ENCODE results near the gene GRIK4. TPM values are rescaled to one million over a fixed set of nuclear protein-coding genes. Genes with fewer than 3 reads are reported as not detected.

GRIK4 gene
- polyA plus RNA-seq, 1 of the 3 experiments (the other 2 are of a cell fraction), result 0.03 TPM

DNA sequence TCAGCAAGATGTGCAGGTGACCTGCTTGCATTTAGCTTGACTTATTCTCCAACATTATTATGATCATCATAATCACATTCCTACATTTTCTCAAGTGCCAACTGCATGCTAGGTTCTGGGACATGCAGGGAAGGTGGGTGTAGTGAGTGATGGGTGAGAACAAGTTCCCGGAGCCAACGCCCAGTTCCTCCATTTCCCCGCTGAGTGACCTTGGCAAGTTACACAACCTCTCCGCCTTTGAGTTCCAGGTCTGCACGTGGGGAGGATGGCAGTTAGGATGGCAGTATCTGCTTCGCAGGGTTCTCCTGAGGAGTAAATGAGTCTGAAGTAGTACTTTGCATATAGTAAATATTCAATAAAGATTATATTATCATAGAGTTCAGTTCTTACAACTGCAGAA is 140.3 kb downstream of the GRIK4 start (continued):
- TF ChIP-seq, protein P1, sequence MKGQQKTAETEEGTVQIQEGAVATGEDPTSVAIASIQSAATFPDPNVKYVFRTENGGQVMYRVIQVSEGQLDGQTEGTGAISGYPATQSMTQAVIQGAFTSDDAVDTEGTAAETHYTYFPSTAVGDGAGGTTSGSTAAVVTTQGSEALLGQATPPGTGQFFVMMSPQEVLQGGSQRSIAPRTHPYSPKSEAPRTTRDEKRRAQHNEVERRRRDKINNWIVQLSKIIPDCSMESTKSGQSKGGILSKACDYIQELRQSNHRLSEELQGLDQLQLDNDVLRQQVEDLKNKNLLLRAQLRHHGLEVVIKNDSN (IDR thresholded peaks at IDR 0.05; ENCODE audit: borderline replicate concordance, low read depth), result no peak
- TF ChIP-seq, protein P2, sequence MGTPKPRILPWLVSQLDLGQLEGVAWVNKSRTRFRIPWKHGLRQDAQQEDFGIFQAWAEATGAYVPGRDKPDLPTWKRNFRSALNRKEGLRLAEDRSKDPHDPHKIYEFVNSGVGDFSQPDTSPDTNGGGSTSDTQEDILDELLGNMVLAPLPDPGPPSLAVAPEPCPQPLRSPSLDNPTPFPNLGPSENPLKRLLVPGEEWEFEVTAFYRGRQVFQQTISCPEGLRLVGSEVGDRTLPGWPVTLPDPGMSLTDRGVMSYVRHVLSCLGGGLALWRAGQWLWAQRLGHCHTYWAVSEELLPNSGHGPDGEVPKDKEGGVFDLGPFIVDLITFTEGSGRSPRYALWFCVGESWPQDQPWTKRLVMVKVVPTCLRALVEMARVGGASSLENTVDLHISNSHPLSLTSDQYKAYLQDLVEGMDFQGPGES (IDR thresholded peaks at IDR 0.05; ENCODE audit: low read depth, low read length), result no peak
- TF ChIP-seq GABPA (IDR thresholded peaks at IDR 0.05; ENCODE audit: low read depth) (no peak), GATA2 (CRISPR knock-in tag; IDR thresholded peaks at IDR 0.05) (no peak), RFX5 (IDR thresholded peaks at IDR 0.05; ENCODE audit: low read length) (no peak), TAF1 (IDR thresholded peaks at IDR 0.05; ENCODE audit: borderline replicate concordance, low read depth, low read length) (no peak), CHD2 (IDR thresholded peaks at IDR 0.05; ENCODE audit: low read length, partially characterized antibody) (no peak), EP300 (IDR thresholded peaks at IDR 0.05; ENCODE audit: borderline replicate concordance in 1 of 2, low read depth in 1 of 2, low read length in 1 of 2) (no peak)
- TF ChIP-seq, protein P3, sequence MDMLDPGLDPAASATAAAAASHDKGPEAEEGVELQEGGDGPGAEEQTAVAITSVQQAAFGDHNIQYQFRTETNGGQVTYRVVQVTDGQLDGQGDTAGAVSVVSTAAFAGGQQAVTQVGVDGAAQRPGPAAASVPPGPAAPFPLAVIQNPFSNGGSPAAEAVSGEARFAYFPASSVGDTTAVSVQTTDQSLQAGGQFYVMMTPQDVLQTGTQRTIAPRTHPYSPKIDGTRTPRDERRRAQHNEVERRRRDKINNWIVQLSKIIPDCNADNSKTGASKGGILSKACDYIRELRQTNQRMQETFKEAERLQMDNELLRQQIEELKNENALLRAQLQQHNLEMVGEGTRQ (IDR thresholded peaks at IDR 0.05; ENCODE audit: borderline replicate concordance, low read depth, low read length), result no peak

DNA sequence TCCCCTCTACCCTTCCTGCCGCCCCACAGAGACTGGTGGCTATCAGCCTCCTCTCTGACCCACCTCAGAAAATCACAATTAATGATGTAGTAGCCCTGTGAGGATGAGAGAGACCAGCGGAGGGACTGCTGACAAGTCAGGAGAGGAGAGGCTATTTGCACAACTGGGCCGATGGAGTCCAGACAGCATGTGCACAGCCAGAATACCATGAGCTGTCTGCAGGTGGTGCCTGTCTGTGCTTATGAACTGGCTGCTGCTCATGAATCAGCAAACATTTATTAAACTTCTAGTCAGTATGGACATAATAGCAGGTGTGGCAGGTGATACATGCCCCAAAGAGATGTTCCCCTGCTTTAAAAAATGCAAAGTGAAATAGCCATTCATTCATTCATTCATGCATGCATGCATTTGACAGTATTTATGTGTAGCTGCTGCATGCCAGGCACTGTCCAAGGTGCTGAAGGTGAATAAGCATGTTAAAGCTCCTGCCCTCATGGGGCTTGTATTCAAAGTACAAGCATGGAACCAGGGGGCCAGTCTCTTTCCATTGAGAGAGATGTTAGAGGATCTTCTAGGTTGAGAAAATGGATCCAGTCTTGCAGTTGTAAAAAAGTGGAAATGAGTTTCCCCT is 141.3 kb downstream of the GRIK4 start:
- H3K36me3 ChIP-seq (replicated peaks in 1 of 2; ENCODE audit: control insufficient read depth in 1 of 2, insufficient read depth in 2 of 2, low read length in 1 of 2), result no peaks in the 10 kb centered on the region
- H3K4me2 ChIP-seq, result no peak overlapping the region
- H3K79me2 ChIP-seq (ENCODE audit: insufficient read depth), result no peaks in the 10 kb centered on the region
- POLR2A ChIA-PET, result no interaction called here
- H3K4me1 ChIP-seq (ENCODE audit: control insufficient read depth in 1 of 2, insufficient read depth in 2 of 2, low read depth in 1 of 2, low read length in 1 of 2), result peaks cover 0 to 8% of the 10 kb centered on the region in 2 experiments; a peak in 1 of 4 replicates
- CTCF ChIA-PET, result interaction anchor here (0.9 to 1.2 kb wide), 3 partner anchors 9 to 140 kb away, joined by 3 to 4 read pairs (median 3); no protein-coding TSS in a partner anchor
- no peaks in the 10 kb centered on the region for H3K9me3 ChIP-seq
- no peak for DNase-seq
- H3K27ac ChIP-seq (ENCODE audit: low read depth in 2 of 2, low read length in 1 of 2), result no peak overlapping the region
- no peaks in the 10 kb centered on the region for H3K9me2 ChIP-seq
- no peaks in the 10 kb centered on the region for H3K27me3 ChIP-seq (ENCODE audit: insufficient read depth)
- H3F3A ChIP-seq (replicated peaks; ENCODE audit: insufficient read depth), result no peaks in the 10 kb centered on the region
- H3K9ac ChIP-seq, result no peak overlapping the region
- no peak overlapping the region for H2AFZ ChIP-seq (ENCODE audit: low read depth)
- no peak overlapping the region for H3K4me3 ChIP-seq (ENCODE audit: low read depth in 2 of 2, low read length in 1 of 2)
- TF ChIP-seq, protein P4, sequence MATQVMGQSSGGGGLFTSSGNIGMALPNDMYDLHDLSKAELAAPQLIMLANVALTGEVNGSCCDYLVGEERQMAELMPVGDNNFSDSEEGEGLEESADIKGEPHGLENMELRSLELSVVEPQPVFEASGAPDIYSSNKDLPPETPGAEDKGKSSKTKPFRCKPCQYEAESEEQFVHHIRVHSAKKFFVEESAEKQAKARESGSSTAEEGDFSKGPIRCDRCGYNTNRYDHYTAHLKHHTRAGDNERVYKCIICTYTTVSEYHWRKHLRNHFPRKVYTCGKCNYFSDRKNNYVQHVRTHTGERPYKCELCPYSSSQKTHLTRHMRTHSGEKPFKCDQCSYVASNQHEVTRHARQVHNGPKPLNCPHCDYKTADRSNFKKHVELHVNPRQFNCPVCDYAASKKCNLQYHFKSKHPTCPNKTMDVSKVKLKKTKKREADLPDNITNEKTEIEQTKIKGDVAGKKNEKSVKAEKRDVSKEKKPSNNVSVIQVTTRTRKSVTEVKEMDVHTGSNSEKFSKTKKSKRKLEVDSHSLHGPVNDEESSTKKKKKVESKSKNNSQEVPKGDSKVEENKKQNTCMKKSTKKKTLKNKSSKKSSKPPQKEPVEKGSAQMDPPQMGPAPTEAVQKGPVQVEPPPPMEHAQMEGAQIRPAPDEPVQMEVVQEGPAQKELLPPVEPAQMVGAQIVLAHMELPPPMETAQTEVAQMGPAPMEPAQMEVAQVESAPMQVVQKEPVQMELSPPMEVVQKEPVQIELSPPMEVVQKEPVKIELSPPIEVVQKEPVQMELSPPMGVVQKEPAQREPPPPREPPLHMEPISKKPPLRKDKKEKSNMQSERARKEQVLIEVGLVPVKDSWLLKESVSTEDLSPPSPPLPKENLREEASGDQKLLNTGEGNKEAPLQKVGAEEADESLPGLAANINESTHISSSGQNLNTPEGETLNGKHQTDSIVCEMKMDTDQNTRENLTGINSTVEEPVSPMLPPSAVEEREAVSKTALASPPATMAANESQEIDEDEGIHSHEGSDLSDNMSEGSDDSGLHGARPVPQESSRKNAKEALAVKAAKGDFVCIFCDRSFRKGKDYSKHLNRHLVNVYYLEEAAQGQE (IDR thresholded peaks at IDR 0.05; ENCODE audit: low read depth, low read length), result peak; percentile 93
- TF ChIP-seq, protein P3 (IDR thresholded peaks at IDR 0.05; ENCODE audit: borderline replicate concordance, low read depth, low read length), result no peak
- TF ChIP-seq RXRA (IDR thresholded peaks at IDR 0.05; ENCODE audit: borderline replicate concordance, low read depth), result no peak
- TF ChIP-seq, protein P5, sequence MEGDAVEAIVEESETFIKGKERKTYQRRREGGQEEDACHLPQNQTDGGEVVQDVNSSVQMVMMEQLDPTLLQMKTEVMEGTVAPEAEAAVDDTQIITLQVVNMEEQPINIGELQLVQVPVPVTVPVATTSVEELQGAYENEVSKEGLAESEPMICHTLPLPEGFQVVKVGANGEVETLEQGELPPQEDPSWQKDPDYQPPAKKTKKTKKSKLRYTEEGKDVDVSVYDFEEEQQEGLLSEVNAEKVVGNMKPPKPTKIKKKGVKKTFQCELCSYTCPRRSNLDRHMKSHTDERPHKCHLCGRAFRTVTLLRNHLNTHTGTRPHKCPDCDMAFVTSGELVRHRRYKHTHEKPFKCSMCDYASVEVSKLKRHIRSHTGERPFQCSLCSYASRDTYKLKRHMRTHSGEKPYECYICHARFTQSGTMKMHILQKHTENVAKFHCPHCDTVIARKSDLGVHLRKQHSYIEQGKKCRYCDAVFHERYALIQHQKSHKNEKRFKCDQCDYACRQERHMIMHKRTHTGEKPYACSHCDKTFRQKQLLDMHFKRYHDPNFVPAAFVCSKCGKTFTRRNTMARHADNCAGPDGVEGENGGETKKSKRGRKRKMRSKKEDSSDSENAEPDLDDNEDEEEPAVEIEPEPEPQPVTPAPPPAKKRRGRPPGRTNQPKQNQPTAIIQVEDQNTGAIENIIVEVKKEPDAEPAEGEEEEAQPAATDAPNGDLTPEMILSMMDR (IDR thresholded peaks at IDR 0.05), result no peak
- WGBS (ENCODE audit: low lambda C conversion rate), result 40% methylated on average over 2 of the region's 3 CpGs
- H4K20me1 ChIP-seq (ENCODE audit: insufficient read depth), result no peaks in the 10 kb centered on the region

Measured in SK-N-SH (cell line).